ENCODE results near the gene LRRN4CL. TPM values are rescaled to one million over a fixed set of nuclear protein-coding genes. Genes with fewer than 3 reads are reported as not detected.

The LRRN4CL gene
- total RNA-seq, 1 experiment from 2014 or later: 0.42 TPM

- ChIA-PET CTCF (interaction anchor here (0.5 to 1.5 kb wide), 3 partner anchors 9 to 117 kb away, joined by 3 to 11 read pairs (median 3); no protein-coding TSS in a partner anchor), POLR2A (interaction anchor here (0.6 to 10.6 kb wide), 38 partner anchors 7 to 547 kb away, joined by 3 to 182 read pairs (median 10); partner anchors contain the start of genes B3GAT3, GANAB, GNG3 and HNRNPUL2)
- H3K9me3 Mint-ChIP-seq (ENCODE audit: unreplicated experiment): no peaks in the 10 kb centered on the region
- no TSS peak for BruUV-seq (replicated peaks)
- TF ChIP-seq, protein P1, sequence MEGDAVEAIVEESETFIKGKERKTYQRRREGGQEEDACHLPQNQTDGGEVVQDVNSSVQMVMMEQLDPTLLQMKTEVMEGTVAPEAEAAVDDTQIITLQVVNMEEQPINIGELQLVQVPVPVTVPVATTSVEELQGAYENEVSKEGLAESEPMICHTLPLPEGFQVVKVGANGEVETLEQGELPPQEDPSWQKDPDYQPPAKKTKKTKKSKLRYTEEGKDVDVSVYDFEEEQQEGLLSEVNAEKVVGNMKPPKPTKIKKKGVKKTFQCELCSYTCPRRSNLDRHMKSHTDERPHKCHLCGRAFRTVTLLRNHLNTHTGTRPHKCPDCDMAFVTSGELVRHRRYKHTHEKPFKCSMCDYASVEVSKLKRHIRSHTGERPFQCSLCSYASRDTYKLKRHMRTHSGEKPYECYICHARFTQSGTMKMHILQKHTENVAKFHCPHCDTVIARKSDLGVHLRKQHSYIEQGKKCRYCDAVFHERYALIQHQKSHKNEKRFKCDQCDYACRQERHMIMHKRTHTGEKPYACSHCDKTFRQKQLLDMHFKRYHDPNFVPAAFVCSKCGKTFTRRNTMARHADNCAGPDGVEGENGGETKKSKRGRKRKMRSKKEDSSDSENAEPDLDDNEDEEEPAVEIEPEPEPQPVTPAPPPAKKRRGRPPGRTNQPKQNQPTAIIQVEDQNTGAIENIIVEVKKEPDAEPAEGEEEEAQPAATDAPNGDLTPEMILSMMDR (IDR thresholded peaks at IDR 0.05; ENCODE audit: unreplicated experiment): no peak
- peaks cover 5% of the 10 kb centered on the region for H3K4me1 Mint-ChIP-seq (ENCODE audit: insufficient read depth, unreplicated experiment)
- H3K36me3 Mint-ChIP-seq (ENCODE audit: insufficient read depth, unreplicated experiment): peaks cover 72% of the 10 kb centered on the region
- DNase-seq (ENCODE audit: unreplicated experiment): no peak
- H3K27me3 Mint-ChIP-seq (ENCODE audit: insufficient read depth, unreplicated experiment): no peaks in the 10 kb centered on the region
- H3K27ac Mint-ChIP-seq (ENCODE audit: low read depth, unreplicated experiment): peak overlapping the region; percentile 95
- intact Hi-C loops (cut with micrococcal nuclease): loop anchor here (5.0 kb wide), 1 partner anchor 79 kb away; the partner anchor contains the start of gene TUT1
- H3K4me3 Mint-ChIP-seq (ENCODE audit: unreplicated experiment): peak overlapping the region; percentile 95
Measured at GRCh38 chr11:62671236-62671607, 18.1 kb downstream of the LRRN4CL start.

DNA sequence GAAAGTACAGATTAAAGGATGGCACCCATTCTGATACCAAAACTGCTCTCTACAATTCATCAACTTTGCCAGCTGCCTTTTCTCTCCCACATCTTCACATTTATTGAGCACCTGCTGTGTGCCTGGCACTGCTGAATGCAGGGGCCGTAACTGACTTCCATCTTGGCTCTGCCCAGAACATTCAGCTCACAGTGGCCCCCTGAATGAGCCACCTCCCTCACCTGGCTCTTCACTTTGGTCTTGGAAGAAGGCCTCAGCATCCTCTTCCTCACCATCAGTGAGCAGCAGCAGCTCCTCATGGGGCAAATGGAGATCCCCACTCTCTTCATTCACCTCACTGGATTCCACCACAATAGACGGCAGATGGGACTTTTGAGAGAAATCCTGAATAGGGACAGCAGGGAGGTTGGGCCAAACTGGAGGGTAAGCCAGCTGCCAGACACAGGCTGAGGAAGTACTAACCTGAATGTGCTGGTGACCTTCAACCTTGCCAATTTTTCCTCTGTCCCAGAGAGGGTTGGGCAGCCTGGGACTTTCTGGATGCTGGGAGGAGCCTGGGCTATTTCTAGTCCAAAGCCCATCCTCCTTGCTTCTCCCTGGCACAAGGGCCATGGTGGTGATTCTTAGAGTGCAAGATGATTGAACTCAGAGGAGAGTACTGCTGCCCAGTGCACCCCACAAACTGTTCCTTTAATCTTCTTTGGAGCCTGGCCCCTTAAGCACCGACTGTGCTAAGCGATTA lies 19.7 kb downstream of the LRRN4CL start:
- peaks cover 5% of the 10 kb centered on the region for H3K4me1 Mint-ChIP-seq (ENCODE audit: insufficient read depth, unreplicated experiment)
- TF ChIP-seq, protein P1 (IDR thresholded peaks at IDR 0.05; ENCODE audit: unreplicated experiment): no peak
- no peaks in the 10 kb centered on the region for H3K9me3 Mint-ChIP-seq (ENCODE audit: unreplicated experiment)
- H3K27me3 Mint-ChIP-seq (ENCODE audit: insufficient read depth, unreplicated experiment): no peaks in the 10 kb centered on the region
- H3K27ac Mint-ChIP-seq (ENCODE audit: low read depth, unreplicated experiment): peak overlapping the region; percentile 95
- H3K36me3 Mint-ChIP-seq (ENCODE audit: insufficient read depth, unreplicated experiment): peaks cover 74% of the 10 kb centered on the region
- no TSS peak for BruUV-seq (replicated peaks)
- peak; percentile 49 for DNase-seq (ENCODE audit: unreplicated experiment)
- POLR2A ChIA-PET: interaction anchor here (0.5 to 10.6 kb wide), 16 partner anchors 9 to 121 kb away, joined by 3 to 182 read pairs (median 5); partner anchors contain the start of genes B3GAT3, EEF1G, GANAB and HNRNPUL2
- CTCF ChIA-PET: interaction anchor here (0.6 to 1.0 kb wide), 3 partner anchors 38 to 290 kb away, joined by 3 to 4 read pairs (median 3); partner anchors contain the start of genes EEF1G and GNG3
- no peak overlapping the region for H3K4me3 Mint-ChIP-seq (ENCODE audit: unreplicated experiment)
- intact Hi-C loops (cut with micrococcal nuclease): loop anchor here (5.0 kb wide), 1 partner anchor 77 kb away; the partner anchor contains the start of gene TUT1

DNA sequence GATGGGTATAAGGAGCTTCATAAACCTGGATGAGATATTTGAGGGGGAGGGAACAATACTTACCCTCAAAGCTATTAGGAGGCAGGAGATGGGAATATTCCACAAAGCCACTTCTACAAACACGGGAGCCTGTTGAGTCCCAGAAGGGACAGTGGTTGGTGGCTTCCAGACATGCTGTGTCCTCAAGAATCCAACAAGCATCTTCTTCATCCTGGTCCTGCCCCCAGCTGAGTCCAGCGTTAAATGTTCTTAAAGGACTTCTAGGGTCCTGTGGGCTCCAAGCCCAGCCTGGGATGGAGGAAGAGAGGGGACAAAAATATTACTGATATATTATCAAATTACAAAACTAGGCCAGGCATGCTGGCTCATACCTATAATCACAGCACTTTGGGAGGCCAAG lies 21.9 kb downstream of the LRRN4CL start:
- Mint-ChIP-seq H3K27ac (ENCODE audit: low read depth, unreplicated experiment) (peak overlapping the region; percentile 91), H3K4me1 (ENCODE audit: insufficient read depth, unreplicated experiment) (peaks cover 5% of the 10 kb centered on the region), H3K36me3 (ENCODE audit: insufficient read depth, unreplicated experiment) (peaks cover 69% of the 10 kb centered on the region), H3K4me3 (ENCODE audit: unreplicated experiment) (peak overlapping the region; percentile 98), H3K27me3 (ENCODE audit: insufficient read depth, unreplicated experiment) (no peaks in the 10 kb centered on the region), H3K9me3 (ENCODE audit: unreplicated experiment) (no peaks in the 10 kb centered on the region)
- ChIA-PET POLR2A (interaction anchor here (0.7 to 10.6 kb wide), 21 partner anchors 11 to 214 kb away, joined by 3 to 222 read pairs (median 7); partner anchors contain the start of genes AHNAK, B3GAT3, EEF1G and GANAB), CTCF (interaction anchor here (0.6 to 1.9 kb wide), 9 partner anchors 9 to 1239 kb away, joined by 3 to 15 read pairs (median 3); partner anchors contain the start of gene UBXN1)
- DNase-seq (ENCODE audit: unreplicated experiment): no peak
- no TSS peak for BruUV-seq (replicated peaks)
- intact Hi-C loops (cut with micrococcal nuclease): no loop called here
- TF ChIP-seq, protein P1 (IDR thresholded peaks at IDR 0.05; ENCODE audit: unreplicated experiment): no peak

Measured in MCF 10A (cell line).